IPS-20b (cell line): Measurements from ENCODE around the gene OLA1.
A peak's percentile ranks its signal among the peaks of the same experiment; 100 is the strongest.

Experiments
- H3K27ac ChIP-seq: one replicate; pipeline ENCODE4 v1.5.1; 2013; ENCODE audit warnings: low read length
- H3K27me3 ChIP-seq: 2 replicates; pipeline ENCODE4 v1.6.1; 2013; ENCODE audit warnings: mild to moderate bottlenecking, low read length, inconsistent platforms; ENCODE audit not compliant: insufficient read depth
- H3K36me3 ChIP-seq: 2 replicates; pipeline ENCODE4 v1.6.1; 2013; ENCODE audit warnings: low read depth, mild to moderate bottlenecking, inconsistent platforms, low read length, moderate library complexity; ENCODE audit not compliant: insufficient read depth
- H3K4me1 ChIP-seq: 2 replicates; pipeline ENCODE4 v1.6.1; 2013; ENCODE audit warnings: mild to moderate bottlenecking, control low read depth, inconsistent platforms, low read length, moderate library complexity; ENCODE audit not compliant: insufficient read depth
- H3K4me3 ChIP-seq: 2 replicates; pipeline ENCODE4 v1.5.1; 2013; ENCODE audit warnings: mild to moderate bottlenecking, low read length, inconsistent platforms
- H3K9ac ChIP-seq: 2 replicates; pipeline ENCODE4 v1.6.1; 2013; ENCODE audit warnings: low read depth, mild to moderate bottlenecking, inconsistent platforms, low read length, moderate library complexity
- H3K9me3 ChIP-seq: 2 replicates; pipeline ENCODE4 v1.6.1; 2013; ENCODE audit warnings: mild to moderate bottlenecking, low read depth, low read length, inconsistent platforms; ENCODE audit not compliant: insufficient read depth

Gene OLA1

DNA sequence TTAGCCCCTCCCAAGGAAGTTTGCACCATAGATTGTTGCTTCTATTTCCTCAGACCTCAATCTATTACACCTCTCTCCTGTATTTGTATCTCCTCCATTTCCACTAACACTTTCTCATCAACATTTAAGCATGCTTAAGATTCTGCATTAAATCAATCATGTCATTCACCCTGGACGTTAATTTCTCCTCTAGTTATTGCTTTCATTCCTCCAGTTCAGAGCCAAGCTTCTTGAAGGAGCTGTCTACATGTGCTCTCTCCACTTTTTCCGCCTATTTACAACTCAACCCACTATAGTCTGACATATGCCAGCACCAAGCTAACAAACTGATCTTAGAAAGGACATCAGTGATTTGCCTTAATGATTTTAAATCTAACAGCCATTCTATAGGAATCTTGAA, 99.5 kb downstream of the OLA1 start:
- H3K9ac ChIP-seq, result no peak overlapping the region
- no peaks in the 10 kb centered on the region for H3K9me3 ChIP-seq
- H3K36me3 ChIP-seq, result no peaks in the 10 kb centered on the region
- no peaks in the 10 kb centered on the region for H3K4me1 ChIP-seq
- H3K27me3 ChIP-seq, result no peaks in the 10 kb centered on the region
- H3K4me3 ChIP-seq, result no peak overlapping the region
- H3K27ac ChIP-seq, result no peak overlapping the region

DNA sequence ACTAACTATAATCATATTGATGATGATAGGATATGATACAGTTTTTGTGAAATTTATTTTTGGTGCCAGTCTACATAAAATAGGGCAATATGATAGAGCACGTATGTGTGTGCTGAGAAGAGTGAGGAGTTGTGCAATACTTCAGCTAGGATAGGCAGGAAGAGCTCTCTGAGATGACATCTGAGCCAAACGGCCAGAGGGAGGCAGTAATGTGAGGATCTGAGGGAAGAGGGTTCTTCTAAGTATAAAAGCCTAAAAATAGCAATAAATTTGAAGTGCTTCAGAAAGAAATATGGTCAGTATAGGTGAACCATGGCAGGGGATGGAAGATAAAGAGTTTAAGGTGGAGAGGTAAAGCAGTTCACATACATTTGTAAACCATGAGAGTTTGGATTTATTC, 102.5 kb downstream of the OLA1 start:
- Histone ChIP-seq H3K9me3 (no peaks in the 10 kb centered on the region), H3K4me3 (no peak overlapping the region), H3K36me3 (no peaks in the 10 kb centered on the region), H3K27me3 (no peaks in the 10 kb centered on the region), H3K27ac (no peak overlapping the region), H3K4me1 (no peaks in the 10 kb centered on the region), H3K9ac (no peak overlapping the region)

DNA sequence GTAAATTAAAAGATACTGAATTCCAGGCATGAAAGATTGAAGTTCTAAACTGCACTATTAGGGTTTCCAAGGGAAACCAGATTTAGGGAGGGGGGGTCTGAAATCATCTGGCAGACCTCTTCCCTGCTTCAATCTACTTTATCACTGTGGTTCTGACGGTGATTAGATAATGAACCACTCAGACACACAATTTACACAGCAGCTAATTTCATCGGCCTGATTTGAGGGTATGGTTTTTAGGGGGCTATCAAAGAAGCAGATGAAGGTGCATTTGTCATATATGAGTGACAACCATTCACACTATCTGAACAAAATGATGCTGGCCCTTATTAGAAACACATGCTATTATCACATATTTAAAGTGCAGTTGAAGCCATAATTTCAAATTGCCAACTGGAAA, 106.0 kb downstream of the OLA1 start:
- H3K9ac ChIP-seq, result no peak overlapping the region
- no peaks in the 10 kb centered on the region for H3K27me3 ChIP-seq
- peaks cover 2% of the 10 kb centered on the region; the same call in 1 of the 2 replicates for H3K9me3 ChIP-seq
- no peaks in the 10 kb centered on the region for H3K4me1 ChIP-seq
- no peak overlapping the region for H3K4me3 ChIP-seq
- H3K27ac ChIP-seq, result no peak overlapping the region
- H3K36me3 ChIP-seq, result peaks cover 7% of the 10 kb centered on the region

DNA sequence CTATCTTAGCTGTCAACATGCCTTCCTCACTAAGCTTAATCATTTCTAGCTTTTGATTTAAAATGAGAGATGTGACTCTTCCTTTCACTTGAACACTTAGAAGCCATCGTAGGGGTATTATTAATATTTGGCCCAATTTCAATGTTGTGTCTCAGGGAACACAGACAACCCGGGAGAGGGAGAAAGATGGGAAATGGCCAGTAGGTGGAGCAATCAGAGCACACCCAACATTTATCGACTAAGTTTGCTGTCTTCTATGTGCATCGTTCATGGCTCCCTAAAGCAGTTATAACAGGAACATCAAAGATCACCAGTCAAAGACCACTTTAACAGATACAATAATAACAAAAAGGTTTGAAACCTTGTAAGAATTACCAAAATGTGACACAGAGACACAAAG, 110.2 kb downstream of the OLA1 start:
- peaks cover 13% of the 10 kb centered on the region for H3K36me3 ChIP-seq
- H3K9me3 ChIP-seq, result peaks cover 6% of the 10 kb centered on the region; the same call in 1 of the 2 replicates
- H3K27me3 ChIP-seq, result no peaks in the 10 kb centered on the region
- H3K9ac ChIP-seq, result no peak overlapping the region
- H3K4me3 ChIP-seq, result no peak overlapping the region
- H3K27ac ChIP-seq, result no peak overlapping the region
- H3K4me1 ChIP-seq, result no peaks in the 10 kb centered on the region

DNA sequence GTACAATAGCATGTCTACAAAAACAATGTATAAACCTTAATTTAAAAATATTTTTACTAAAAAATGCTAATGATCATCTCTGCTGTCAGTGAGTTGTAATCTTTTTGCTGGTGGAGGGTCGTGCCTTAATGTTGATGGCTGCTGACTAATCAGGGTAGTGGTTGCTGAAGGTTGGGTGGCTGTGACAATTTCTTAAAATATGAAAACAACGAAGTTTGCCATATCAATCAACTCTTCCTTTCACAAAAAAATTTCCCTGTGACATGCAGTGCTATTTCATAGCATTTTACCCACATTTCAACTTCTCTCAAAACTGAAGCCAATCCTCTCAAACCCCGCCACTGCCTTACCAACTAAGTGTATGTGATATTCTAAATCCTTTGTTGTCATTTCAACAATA, 112.4 kb downstream of the OLA1 start:
- H3K36me3 ChIP-seq, result peaks cover 13% of the 10 kb centered on the region

DNA sequence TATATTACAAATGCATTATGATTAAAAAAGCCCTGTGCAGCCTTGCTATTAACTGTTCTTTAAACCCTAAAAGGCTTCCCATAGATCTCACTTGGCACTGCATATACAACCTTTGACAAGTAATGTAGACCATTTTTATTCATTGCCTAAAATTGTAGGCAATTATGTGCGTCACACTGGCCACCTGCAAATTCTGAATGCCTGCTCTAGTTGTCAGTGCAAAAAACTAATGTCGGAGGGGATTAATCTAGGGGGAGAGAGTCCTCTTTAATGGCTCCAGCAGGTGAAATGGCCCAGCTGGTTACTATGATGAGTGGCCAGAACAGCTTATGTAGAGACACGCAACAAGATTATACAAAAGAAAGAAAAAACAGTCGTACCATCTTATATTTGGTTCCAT, 123.2 kb downstream of the OLA1 start:
- no peaks in the 10 kb centered on the region for H3K27me3 ChIP-seq
- H3K9ac ChIP-seq, result peak overlapping the region; percentile 50; the same call in 1 of the 2 replicates
- H3K27ac ChIP-seq, result peak overlapping the region; percentile 75
- no peaks in the 10 kb centered on the region for H3K36me3 ChIP-seq
- H3K4me1 ChIP-seq, result peaks cover 57% of the 10 kb centered on the region
- peak overlapping the region; percentile 28 for H3K4me3 ChIP-seq
- H3K9me3 ChIP-seq, result no peaks in the 10 kb centered on the region

More for the DNA sequence above, 112.4 kb downstream of the OLA1 start:
- Histone ChIP-seq H3K27me3 (no peaks in the 10 kb centered on the region), H3K4me3 (no peak overlapping the region), H3K9ac (no peak overlapping the region), H3K27ac (no peak overlapping the region), H3K4me1 (peaks cover 19% of the 10 kb centered on the region; the same call in 1 of the 2 replicates), H3K9me3 (peaks cover 6% of the 10 kb centered on the region; the same call in 1 of the 2 replicates)

DNA sequence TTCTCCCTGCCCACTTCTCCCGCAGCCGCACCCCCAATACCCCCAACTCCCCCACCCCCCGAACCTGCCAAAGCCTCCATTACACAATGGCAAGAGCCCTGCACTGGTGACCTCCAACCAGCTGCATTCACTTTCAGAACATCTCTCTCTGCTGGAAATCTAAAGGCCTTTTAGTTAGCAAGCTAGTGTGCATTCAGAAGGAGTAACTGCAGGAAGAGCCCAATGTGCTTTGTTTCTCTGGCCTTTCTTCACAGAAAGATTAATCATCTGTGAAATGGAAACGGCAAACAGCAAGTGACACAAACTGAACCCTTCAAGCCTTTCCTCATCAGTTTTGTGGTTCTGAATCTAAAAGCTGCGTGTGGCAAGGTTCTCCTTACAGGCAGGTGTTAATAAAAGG, 124.2 kb downstream of the OLA1 start:
- H3K27ac ChIP-seq, result peak overlapping the region; percentile 75
- H3K9me3 ChIP-seq, result no peaks in the 10 kb centered on the region
- no peaks in the 10 kb centered on the region for H3K36me3 ChIP-seq
- peak overlapping the region; percentile 50; the same call in 1 of the 2 replicates for H3K9ac ChIP-seq
- peaks cover 59% of the 10 kb centered on the region for H3K4me1 ChIP-seq
- H3K4me3 ChIP-seq, result peak overlapping the region; percentile 55
- no peaks in the 10 kb centered on the region for H3K27me3 ChIP-seq

DNA sequence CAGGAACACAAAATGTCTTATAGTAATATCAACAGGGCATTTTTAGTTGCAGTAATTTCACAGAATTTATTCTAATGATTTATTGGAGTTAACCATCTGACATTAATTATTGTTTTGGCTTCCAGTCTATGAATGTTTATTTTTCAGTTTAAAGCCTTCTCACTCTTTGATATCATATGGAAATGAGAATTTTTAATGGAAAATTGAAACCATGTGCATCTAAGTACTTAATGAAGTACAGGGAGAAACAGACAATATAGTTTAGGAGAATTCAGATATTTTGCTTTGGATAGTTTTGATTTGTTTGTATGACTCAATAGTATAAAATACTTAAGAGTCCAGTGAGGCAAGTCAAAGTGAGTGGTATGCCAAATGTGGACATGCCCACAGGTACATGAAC, 126.1 kb downstream of the OLA1 start:
- Histone ChIP-seq H3K27me3 (no peaks in the 10 kb centered on the region), H3K27ac (no peak overlapping the region), H3K9me3 (no peaks in the 10 kb centered on the region), H3K36me3 (no peaks in the 10 kb centered on the region), H3K4me3 (no peak overlapping the region), H3K9ac (no peak overlapping the region; the same call in 1 of the 2 replicates), H3K4me1 (peaks cover 74% of the 10 kb centered on the region)

DNA sequence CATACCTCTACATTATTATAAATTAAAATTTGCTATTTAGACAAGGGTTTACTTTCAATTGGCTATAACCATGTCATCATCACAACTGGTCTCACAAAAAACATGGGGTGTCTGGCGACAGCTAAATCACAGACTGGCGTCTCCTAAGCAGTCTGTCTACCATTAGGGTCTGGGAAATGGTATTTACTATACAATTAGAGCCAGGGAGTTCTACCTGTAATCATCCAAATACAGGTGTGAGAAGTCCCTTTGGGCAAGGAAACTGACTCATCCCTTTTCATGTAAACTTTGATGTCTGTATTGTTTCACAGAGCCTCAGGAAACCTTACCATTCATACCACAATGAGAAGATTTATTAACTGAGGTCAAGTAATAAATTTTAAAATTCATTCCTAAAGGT, 126.7 kb downstream of the OLA1 start:
- no peak overlapping the region for H3K27ac ChIP-seq
- no peaks in the 10 kb centered on the region for H3K36me3 ChIP-seq
- H3K9me3 ChIP-seq, result no peaks in the 10 kb centered on the region
- H3K9ac ChIP-seq, result no peak overlapping the region; the same call in 1 of the 2 replicates
- no peaks in the 10 kb centered on the region for H3K27me3 ChIP-seq
- H3K4me1 ChIP-seq, result peaks cover 79% of the 10 kb centered on the region
- no peak overlapping the region for H3K4me3 ChIP-seq

DNA sequence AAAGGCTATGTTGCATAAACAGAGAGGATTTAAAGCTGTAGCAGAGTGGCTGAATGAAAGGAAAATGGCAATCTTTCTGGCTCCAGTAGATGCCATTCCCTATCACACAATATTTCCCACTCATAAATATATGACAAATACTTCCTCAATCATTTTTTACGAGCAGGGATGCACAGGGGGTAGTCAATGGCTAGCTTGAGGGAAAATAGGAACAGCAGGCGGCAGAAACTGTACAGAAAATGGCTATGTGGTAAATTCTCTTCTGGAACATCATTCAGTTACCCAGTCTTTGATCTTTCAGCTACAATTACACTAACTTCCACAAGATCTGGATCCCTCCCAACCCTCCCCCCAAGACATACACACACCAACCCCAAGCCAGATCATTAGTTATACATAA, 127.2 kb downstream of the OLA1 start:
- H3K4me1 ChIP-seq, result peaks cover 80% of the 10 kb centered on the region
- H3K27me3 ChIP-seq, result no peaks in the 10 kb centered on the region
- no peak overlapping the region for H3K9ac ChIP-seq
- H3K27ac ChIP-seq, result peak overlapping the region; percentile 48
- no peaks in the 10 kb centered on the region for H3K36me3 ChIP-seq
- no peaks in the 10 kb centered on the region for H3K9me3 ChIP-seq
- H3K4me3 ChIP-seq, result peak overlapping the region; percentile 27; the same call in 1 of the 2 replicates

DNA sequence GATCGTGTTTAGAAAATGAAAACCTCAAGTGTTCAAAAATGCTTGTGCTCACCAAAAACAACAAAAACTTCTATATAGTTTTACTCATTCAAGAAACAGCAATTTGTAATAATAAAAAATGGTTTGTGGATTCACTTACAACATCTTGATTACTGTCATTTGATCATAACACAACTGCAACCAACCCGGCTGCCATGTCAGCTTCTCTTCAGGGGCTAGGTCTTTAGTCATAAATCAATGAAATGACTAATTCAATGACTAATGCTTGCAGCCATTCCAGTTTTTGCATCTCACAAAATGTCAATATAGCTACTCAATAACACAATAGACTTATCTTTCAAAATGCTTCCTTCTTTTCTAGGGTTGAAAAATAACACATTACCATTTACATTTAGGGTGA, 128.0 kb downstream of the OLA1 start:
- H3K9me3 ChIP-seq, result no peaks in the 10 kb centered on the region
- H3K36me3 ChIP-seq, result no peaks in the 10 kb centered on the region
- H3K9ac ChIP-seq, result peak overlapping the region; percentile 20; the same call in 1 of the 2 replicates
- peak overlapping the region; percentile 48 for H3K27ac ChIP-seq
- peak overlapping the region; percentile 23; the same call in 1 of the 2 replicates for H3K4me3 ChIP-seq
- H3K27me3 ChIP-seq, result no peaks in the 10 kb centered on the region
- H3K4me1 ChIP-seq, result peaks cover 78% of the 10 kb centered on the region

DNA sequence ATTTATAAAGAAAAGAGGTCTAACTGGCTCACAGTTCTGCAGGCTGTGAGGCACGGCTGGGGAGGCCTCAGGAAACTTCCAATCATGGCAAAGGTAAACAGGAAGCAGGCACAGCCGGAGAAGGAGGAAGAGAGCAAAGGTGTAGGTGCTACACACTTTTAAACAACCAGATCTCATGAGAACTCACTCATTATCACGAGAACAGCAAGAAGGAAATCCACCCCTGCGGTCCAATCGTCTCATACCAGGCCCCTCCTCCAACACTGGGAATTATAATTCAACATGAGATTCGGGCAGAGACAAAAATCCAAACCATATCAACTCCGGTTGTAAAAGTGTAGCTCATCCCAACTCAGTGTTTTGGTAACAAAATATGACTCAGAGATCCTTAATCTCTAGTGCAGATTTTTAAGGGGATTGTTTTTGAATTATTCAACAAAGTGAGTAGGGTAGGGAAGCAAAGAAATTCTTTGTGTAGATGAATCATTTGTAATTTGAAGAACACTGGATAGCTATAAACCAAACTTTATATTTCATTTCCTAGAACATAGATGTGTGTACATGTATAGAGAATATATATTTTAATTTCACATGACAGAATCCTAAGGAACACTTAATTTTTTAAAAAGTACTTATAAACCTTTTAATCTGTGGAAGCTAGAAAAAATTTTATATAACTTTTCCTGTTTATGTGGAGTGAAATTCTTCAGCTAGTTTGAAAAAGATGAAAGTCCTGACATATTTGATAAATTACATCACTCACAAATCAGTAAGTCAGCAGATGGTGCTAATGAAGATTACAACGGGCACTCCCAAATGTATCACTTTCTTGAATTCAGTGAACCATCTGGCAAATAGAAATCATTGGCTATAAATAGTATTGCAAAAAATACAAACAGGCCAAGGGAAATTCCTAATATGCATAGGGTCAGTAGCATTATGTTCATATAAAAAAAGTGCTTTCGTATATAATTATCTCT, 130.1 kb downstream of the OLA1 start:
- H3K9ac ChIP-seq, result peak overlapping the region; percentile 3; the same call in 1 of the 2 replicates
- no peaks in the 10 kb centered on the region for H3K9me3 ChIP-seq
- H3K27me3 ChIP-seq, result no peaks in the 10 kb centered on the region
- peak overlapping the region; percentile 8 for H3K27ac ChIP-seq
- peaks cover 72% of the 10 kb centered on the region for H3K4me1 ChIP-seq
- H3K4me3 ChIP-seq, result no peak overlapping the region
- H3K36me3 ChIP-seq, result no peaks in the 10 kb centered on the region
